IMR-90 (cell line): ENCODE results near the gene DSCAM. TPM values are rescaled to one million over a fixed set of nuclear protein-coding genes. Genes with fewer than 3 reads are reported as not detected.

Experiments
- ATAC-seq: fragments of 200-7000 bp; cut with Tn5 transposase; 2 replicates; pipeline ENCODE4 v1.9.1; 2020; ENCODE audit warnings: low read depth, mild to moderate bottlenecking, moderate library complexity
- BruUV-seq: library from RNA; stranded (reverse); fragments of 400-500 nt; replicated peaks from 2 replicates; lab custom pipeline; 2021; lab: Mats Ljungman, UMichigan
- CTCF ChIA-PET: fragments of 300-600 bp; formaldehyde crosslinking; extraction: SDS; loops from one replicate; lab custom pipeline; 2021; ENCODE audit warnings: antibody characterized with exemption; lab: Yijun Ruan, JAX
- POLR2A ChIA-PET: fragments of 300-600 bp; sonication (Branson Sonifier 250); formaldehyde crosslinking; loops from one replicate; lab custom pipeline; 2022; ENCODE audit warnings: antibody characterized with exemption; ENCODE audit not compliant: unreplicated experiment; lab: Charles Lee
- DNase-seq: peaks from one replicate; pipeline ENCODE4 v3.0.0; 2013
- H2AFZ ChIP-seq: replicated peaks from 2 replicates; pipeline ENCODE3; 2013; ENCODE audit warnings: low read length, mild to moderate bottlenecking; ENCODE audit not compliant: poor library complexity
- H2AK5ac ChIP-seq: 2 replicates; pipeline ENCODE4 v1.6.1; 2013; ENCODE audit warnings: low read depth, low read length, inconsistent platforms
- H2AK9ac ChIP-seq: replicated peaks from 2 replicates; pipeline ENCODE3; 2013; ENCODE audit warnings: mild to moderate bottlenecking, low read depth, low read length, moderate library complexity; ENCODE audit not compliant: poor library complexity
- H2BK120ac ChIP-seq: 2 replicates; pipeline ENCODE4 v1.6.1; 2013; ENCODE audit warnings: low read depth, low read length, inconsistent platforms
- H2BK15ac ChIP-seq: 3 replicates; pipeline ENCODE4 v1.6.1; 2013; ENCODE audit warnings: low read depth, low read length, inconsistent platforms
- H2BK20ac ChIP-seq: 2 replicates; pipeline ENCODE4 v1.6.1; 2013; ENCODE audit warnings: low read depth, mild to moderate bottlenecking, inconsistent platforms, low read length, moderate library complexity
- H2BK5ac ChIP-seq: 2 replicates; pipeline ENCODE4 v1.6.1; 2013; ENCODE audit warnings: mild to moderate bottlenecking, low read depth, low read length, inconsistent platforms; ENCODE audit not compliant: poor library complexity, severe bottlenecking
- H3K14ac ChIP-seq: replicated peaks from 2 replicates; pipeline ENCODE4 v1.6.1; 2013; ENCODE audit warnings: low read depth, low read length, inconsistent platforms
- H3K18ac ChIP-seq: 2 replicates; pipeline ENCODE4 v1.6.1; 2013; ENCODE audit warnings: low read depth, low read length, control low read depth
- H3K23ac ChIP-seq: 2 replicates; pipeline ENCODE4 v1.6.1; 2013; ENCODE audit warnings: low read depth, low read length, inconsistent platforms
- H3K27ac ChIP-seq: 2 replicates; pipeline ENCODE4 v1.5.1; 2013; ENCODE audit warnings: mild to moderate bottlenecking, control low read depth, low read length; ENCODE audit not compliant: insufficient read depth
- H3K27me3 ChIP-seq: 2 replicates; pipeline ENCODE4 v1.6.1; 2013; ENCODE audit warnings: low read length; ENCODE audit not compliant: control insufficient read depth, insufficient read depth
- H3K36me3 ChIP-seq: 2 replicates; pipeline ENCODE4 v1.6.1; 2013; ENCODE audit warnings: low read length, mixed read lengths; ENCODE audit not compliant: control insufficient read depth, insufficient read depth
- H3K4ac ChIP-seq: 2 replicates; pipeline ENCODE4 v1.6.1; 2013; ENCODE audit warnings: low read depth, low read length, inconsistent platforms
- H3K4me1 ChIP-seq: 2 replicates; pipeline ENCODE4 v1.6.1; 2013; ENCODE audit warnings: low read length, mixed read lengths; ENCODE audit not compliant: control insufficient read depth, insufficient read depth
- H3K4me2 ChIP-seq: 2 replicates; pipeline ENCODE4 v1.6.1; 2013; ENCODE audit warnings: low read depth, mild to moderate bottlenecking, control low read depth, low read length, moderate library complexity
- H3K4me3 ChIP-seq: 2 replicates; pipeline ENCODE4 v1.5.1; 2013; ENCODE audit warnings: low read depth, mild to moderate bottlenecking, control low read depth, low read length, moderate library complexity; ENCODE audit not compliant: insufficient read depth
- H3K56ac ChIP-seq: 2 replicates; pipeline ENCODE4 v1.6.1; 2013; ENCODE audit warnings: low read length, inconsistent platforms; ENCODE audit not compliant: insufficient read depth; ENCODE audit errors: extremely low read depth
- H3K79me1 ChIP-seq, 2 experiments: 2 replicates each; pipeline ENCODE4 v1.6.1; 2013; ENCODE audit warnings: low read length in 2 of 2, inconsistent platforms in 1 of 2, low read depth in 1 of 2
- H3K9ac ChIP-seq: 2 replicates; pipeline ENCODE4 v1.6.1; 2013; ENCODE audit warnings: low read depth, low read length, control low read depth
- H3K9me1 ChIP-seq: 2 replicates; pipeline ENCODE4 v1.6.1; 2013; ENCODE audit warnings: low read length, inconsistent platforms; ENCODE audit not compliant: insufficient read depth
- H3K9me3 ChIP-seq: 2 replicates; pipeline ENCODE4 v1.6.1; 2013; ENCODE audit warnings: low read length; ENCODE audit not compliant: control insufficient read depth, insufficient read depth
- H4K20me1 ChIP-seq: 2 replicates; pipeline ENCODE4 v1.6.1; 2013; ENCODE audit warnings: low read length, inconsistent platforms; ENCODE audit not compliant: insufficient read depth
- H4K5ac ChIP-seq: 2 replicates; pipeline ENCODE4 v1.6.1; 2013; ENCODE audit warnings: mild to moderate bottlenecking, low read depth, low read length, control low read depth
- H4K8ac ChIP-seq, 2 experiments: 2 replicates each; pipeline ENCODE4 v1.6.1; 2013; ENCODE audit warnings: low read depth in 2 of 2, low read length in 2 of 2, control low read depth in 1 of 2, inconsistent platforms in 1 of 2
- H4K91ac ChIP-seq: 2 replicates; pipeline ENCODE4 v1.6.1; 2013; ENCODE audit warnings: low read depth, low read length, inconsistent platforms; ENCODE audit not compliant: insufficient read depth
- BHLHE40 ChIP-seq: fragments of 150-350 bp; IDR thresholded peaks from 2 replicates; pipeline ENCODE4 v1.6.1; 2016; ENCODE audit warnings: mild to moderate bottlenecking, low read depth, low read length
- CEBPB ChIP-seq: IDR thresholded peaks from 2 replicates; pipeline ENCODE4 v1.6.1; 2012; ENCODE audit warnings: low read depth, low read length, improper control_type of control experiment
- CHD1 ChIP-seq: IDR thresholded peaks from 2 replicates; pipeline ENCODE4 v1.6.1; 2012; ENCODE audit warnings: low read depth, low read length, improper control_type of control experiment
- FOS ChIP-seq: fragments of 150-350 bp; IDR thresholded peaks from 2 replicates; pipeline ENCODE4 v1.6.1; 2016; ENCODE audit warnings: low read depth, low read length
- MAFK ChIP-seq: IDR thresholded peaks from 2 replicates; pipeline ENCODE4 v1.6.1; 2012; ENCODE audit warnings: low read depth, low read length, improper control_type of control experiment
- MAZ ChIP-seq: IDR thresholded peaks from 2 replicates; pipeline ENCODE4 v1.6.1; 2012; ENCODE audit warnings: low read depth, mild to moderate bottlenecking, low read length, improper control_type of control experiment, moderate library complexity, borderline replicate concordance
- MXI1 ChIP-seq: IDR thresholded peaks from 2 replicates; pipeline ENCODE4 v1.6.1; 2012; ENCODE audit warnings: low read depth, mild to moderate bottlenecking, low read length, moderate library complexity, borderline replicate concordance
- NFE2L2 ChIP-seq: fragments of 150-350 bp; IDR thresholded peaks from 2 replicates; pipeline ENCODE4 v1.6.1; 2016; ENCODE audit warnings: low read depth, mild to moderate bottlenecking, low read length
- POLR2A ChIP-seq: IDR thresholded peaks from 2 replicates; pipeline ENCODE4 v1.6.1; 2012; ENCODE audit warnings: mild to moderate bottlenecking, low read depth, low read length
- RAD21 ChIP-seq: IDR thresholded peaks from 2 replicates; pipeline ENCODE4 v1.6.1; 2012; ENCODE audit warnings: low read length, improper control_type of control experiment
- RCOR1 ChIP-seq: IDR thresholded peaks from 2 replicates; pipeline ENCODE4 v1.6.1; 2012; ENCODE audit warnings: mild to moderate bottlenecking, low read length, improper control_type of control experiment; ENCODE audit not compliant: insufficient replicate concordance
- RFX5 ChIP-seq: IDR thresholded peaks from 2 replicates; pipeline ENCODE4 v1.8.0; 2012; ENCODE audit warnings: low read depth, mild to moderate bottlenecking, low read length, moderate library complexity
- SMC3 ChIP-seq: fragments of 150-350 bp; IDR thresholded peaks from 2 replicates; pipeline ENCODE4 v1.6.1; 2016; ENCODE audit warnings: low read depth, mild to moderate bottlenecking, antibody characterized with exemption, low read length, moderate library complexity
- WGBS, 2 experiments: methylation state at CpG; one replicate each; pipeline versions ENCODE4 v1.1.5 to v1.1.7; 2013; ENCODE audit warnings: missing lambda C conversion rate in 2 of 2; ENCODE audit not compliant: insufficient read length in 1 of 2; ENCODE audit errors: extremely low coverage in 2 of 2; 5-methylcytosine and 5-hydroxymethylcytosine counted together
- dilution Hi-C: fragments of 300-500 bp; cut with HindIII; formaldehyde crosslinking; loops from one replicate; pipeline ENCODE4 v1.14.3; 2018; ENCODE audit warnings: low sequenced_read_pairs; ENCODE audit not compliant: unreplicated experiment
- in situ Hi-C: fragments of 300-500 bp; cut with MboI; formaldehyde crosslinking; loops from 3 replicates; pipeline ENCODE4 v1.14.3; 2019; ENCODE audit warnings: low sequenced_read_pairs, inconsistent platforms, mixed read lengths
- intact Hi-C: fragments of 100-400 bp; cut with micrococcal nuclease; formaldehyde crosslinking; loops from 2 replicates; pipeline ENCODE4 v1.10.0; 2022
- polyA plus RNA-seq, 3 experiments: library from polyadenylated mRNA; depleted of rRNA; stranded (reverse); fragments of >200 nt; gene quantifications; 2 replicates each; pipeline ENCODE4 v1.2.3, GENCODE V29; 2012; ENCODE audit warnings: low replicate concordance in 1 of 3
- total RNA-seq: library from RNA; depleted of rRNA; stranded (reverse); fragments of >200 nt; gene quantifications from 2 replicates; pipeline ENCODE4 v1.2.3, GENCODE V29; 2012
- TF ChIP-seq, protein P1 (sequence below): fragments of 150-350 bp; IDR thresholded peaks from 2 replicates; pipeline ENCODE4 v1.6.1; 2016; ENCODE audit warnings: low read depth, mild to moderate bottlenecking, low read length, moderate library complexity, borderline replicate concordance
- TF ChIP-seq, protein P2 (sequence below): conservative IDR thresholded peaks from 2 replicates; pipeline ENCODE4 v1.5.1; 2012; ENCODE audit warnings: mild to moderate bottlenecking, low read depth, low read length, improper control_type of control experiment
- TF ChIP-seq, protein P3 (sequence below): fragments of 150-350 bp; IDR thresholded peaks from 2 replicates; pipeline ENCODE4 v1.6.1; 2017; ENCODE audit warnings: mild to moderate bottlenecking, antibody characterized with exemption, low read length, low read depth

DSCAM gene
- total and polyA plus RNA-seq, 2 of the 4 experiments (the other 2 are of a cell fraction): under 0.01 to 0.02 TPM

- no peak overlapping the region for H4K91ac ChIP-seq
- in situ Hi-C loops (no loop called here), dilution Hi-C loops (no loop called here), intact Hi-C loops (no loop called here)
- H3K27ac ChIP-seq: no peak overlapping the region
- TF ChIP-seq FOS (no peak), RCOR1 (no peak), MAFK (no peak), MAZ (no peak), NFE2L2 (no peak), SMC3 (no peak), MXI1 (no peak), RFX5 (no peak), BHLHE40 (no peak), CHD1 (no peak), RAD21 (no peak), POLR2A (no peak), CEBPB (no peak)
- TF ChIP-seq, protein P1, sequence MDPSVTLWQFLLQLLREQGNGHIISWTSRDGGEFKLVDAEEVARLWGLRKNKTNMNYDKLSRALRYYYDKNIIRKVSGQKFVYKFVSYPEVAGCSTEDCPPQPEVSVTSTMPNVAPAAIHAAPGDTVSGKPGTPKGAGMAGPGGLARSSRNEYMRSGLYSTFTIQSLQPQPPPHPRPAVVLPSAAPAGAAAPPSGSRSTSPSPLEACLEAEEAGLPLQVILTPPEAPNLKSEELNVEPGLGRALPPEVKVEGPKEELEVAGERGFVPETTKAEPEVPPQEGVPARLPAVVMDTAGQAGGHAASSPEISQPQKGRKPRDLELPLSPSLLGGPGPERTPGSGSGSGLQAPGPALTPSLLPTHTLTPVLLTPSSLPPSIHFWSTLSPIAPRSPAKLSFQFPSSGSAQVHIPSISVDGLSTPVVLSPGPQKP: no peak
- TF ChIP-seq, protein P2, sequence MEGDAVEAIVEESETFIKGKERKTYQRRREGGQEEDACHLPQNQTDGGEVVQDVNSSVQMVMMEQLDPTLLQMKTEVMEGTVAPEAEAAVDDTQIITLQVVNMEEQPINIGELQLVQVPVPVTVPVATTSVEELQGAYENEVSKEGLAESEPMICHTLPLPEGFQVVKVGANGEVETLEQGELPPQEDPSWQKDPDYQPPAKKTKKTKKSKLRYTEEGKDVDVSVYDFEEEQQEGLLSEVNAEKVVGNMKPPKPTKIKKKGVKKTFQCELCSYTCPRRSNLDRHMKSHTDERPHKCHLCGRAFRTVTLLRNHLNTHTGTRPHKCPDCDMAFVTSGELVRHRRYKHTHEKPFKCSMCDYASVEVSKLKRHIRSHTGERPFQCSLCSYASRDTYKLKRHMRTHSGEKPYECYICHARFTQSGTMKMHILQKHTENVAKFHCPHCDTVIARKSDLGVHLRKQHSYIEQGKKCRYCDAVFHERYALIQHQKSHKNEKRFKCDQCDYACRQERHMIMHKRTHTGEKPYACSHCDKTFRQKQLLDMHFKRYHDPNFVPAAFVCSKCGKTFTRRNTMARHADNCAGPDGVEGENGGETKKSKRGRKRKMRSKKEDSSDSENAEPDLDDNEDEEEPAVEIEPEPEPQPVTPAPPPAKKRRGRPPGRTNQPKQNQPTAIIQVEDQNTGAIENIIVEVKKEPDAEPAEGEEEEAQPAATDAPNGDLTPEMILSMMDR: no peak
- TF ChIP-seq, protein P3, sequence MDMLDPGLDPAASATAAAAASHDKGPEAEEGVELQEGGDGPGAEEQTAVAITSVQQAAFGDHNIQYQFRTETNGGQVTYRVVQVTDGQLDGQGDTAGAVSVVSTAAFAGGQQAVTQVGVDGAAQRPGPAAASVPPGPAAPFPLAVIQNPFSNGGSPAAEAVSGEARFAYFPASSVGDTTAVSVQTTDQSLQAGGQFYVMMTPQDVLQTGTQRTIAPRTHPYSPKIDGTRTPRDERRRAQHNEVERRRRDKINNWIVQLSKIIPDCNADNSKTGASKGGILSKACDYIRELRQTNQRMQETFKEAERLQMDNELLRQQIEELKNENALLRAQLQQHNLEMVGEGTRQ: no peak
- no peak overlapping the region for H3K56ac ChIP-seq
- POLR2A ChIA-PET: no interaction called here
- WGBS, 2 experiments: 60% methylated on average over 1 of the region's 2 CpGs; no CpG with 5 or more reads in 1 of the 2 experiments
- no peak overlapping the region for H2AK5ac ChIP-seq
- H3K18ac ChIP-seq: no peak overlapping the region
- H2BK120ac ChIP-seq: no peak overlapping the region
- H2AK9ac ChIP-seq: no peak overlapping the region
- H3K4me1 ChIP-seq: no peaks in the 10 kb centered on the region
- no peak overlapping the region for H3K4ac ChIP-seq
- no peaks in the 10 kb centered on the region for H4K20me1 ChIP-seq
- no peak overlapping the region for H3K4me2 ChIP-seq
- H3K27me3 ChIP-seq: no peaks in the 10 kb centered on the region
- H2BK5ac ChIP-seq: no peak overlapping the region
- H2BK20ac ChIP-seq: no peak overlapping the region
- no peak overlapping the region for H2BK15ac ChIP-seq
- H3K14ac ChIP-seq: no peak overlapping the region
- H3K23ac ChIP-seq: no peak overlapping the region
- peaks cover 31% of the 10 kb centered on the region; the same call in 1 of the 2 replicates for H3K9me3 ChIP-seq
- H4K5ac ChIP-seq: no peak overlapping the region
- no TSS peak for BruUV-seq
- H3K9ac ChIP-seq: no peak overlapping the region
- no peaks in the 10 kb centered on the region for H3K9me1 ChIP-seq
- no peak overlapping the region for H4K8ac ChIP-seq
- no peak overlapping the region for H2AFZ ChIP-seq
- H3K79me1 ChIP-seq: no peaks in the 10 kb centered on the region
- ATAC-seq: no peak
- CTCF ChIA-PET: no interaction called here
- no peak for DNase-seq
- H3K4me3 ChIP-seq: no peak overlapping the region
- no peaks in the 10 kb centered on the region for H3K36me3 ChIP-seq
These were observed 4.8 kb upstream of the DSCAM start for GRCh38 chr21:40851749-40852148.
